SK-N-SH (cell line): ENCODE results near the gene CD302. TPM values are rescaled to one million over a fixed set of nuclear protein-coding genes. Genes with fewer than 3 reads are reported as not detected.
"Not testable (repeated sequence)": the region's sequence is repeated elsewhere in the genome, so short reads cannot be mapped to it uniquely, and the experiment has no call there.

Source experiments
- CTCF ChIA-PET: fragments of 300-600, 350-600 bp; formaldehyde crosslinking; extraction: SDS; loops from one replicate; lab custom pipeline; 2021; lab: Yijun Ruan, JAX
- POLR2A ChIA-PET: fragments of 350-600 bp; sonication (Branson Sonifier 250); formaldehyde crosslinking; extraction: SDS; loops from one replicate; lab custom pipeline; 2020; ENCODE audit warnings: antibody characterized with exemption, inconsistent platforms; lab: Yijun Ruan, JAX
- DNase-seq: peaks from one replicate; pipeline ENCODE4 v3.0.0; 2012
- H2AFZ ChIP-seq: fragments of 200-600 bp; sonication (generic); 2 replicates; pipeline ENCODE4 v1.8.1; 2016; ENCODE audit warnings: antibody characterized with exemption, mild to moderate bottlenecking, low read depth
- H3F3A ChIP-seq: fragments of 200-600 bp; sonication (generic); replicated peaks from 2 replicates; pipeline ENCODE3; 2016; ENCODE audit warnings: antibody characterized with exemption, mild to moderate bottlenecking; ENCODE audit not compliant: insufficient read depth
- H3K27ac ChIP-seq, 2 experiments: fragments of 200-500 bp in 1 of 2; fragments of 200-600 bp in 1 of 2; sonication (Bioruptor generic) in 1 of 2; sonication (generic), shearing (Covaris generic) in 1 of 2; 2 replicates each; pipeline versions ENCODE4 v1.5.1 to v1.6.1; 2014 to 2016; ENCODE audit warnings: low read depth in 2 of 2, inconsistent platforms in 1 of 2, low read length in 1 of 2, mild to moderate bottlenecking in 1 of 2, mixed read lengths in 1 of 2
- H3K27me3 ChIP-seq: fragments of 200-600 bp; sonication (generic), shearing (Covaris generic); 2 replicates; pipeline ENCODE4 v1.6.1; 2016; ENCODE audit warnings: mixed run types; ENCODE audit not compliant: insufficient read depth
- H3K36me3 ChIP-seq, 2 experiments: fragments of 200-500 bp in 1 of 2; fragments of 200-600 bp in 1 of 2; sonication (Bioruptor generic) in 1 of 2; sonication (generic) in 1 of 2; replicated peaks in 1 of 2; 2 replicates each; pipeline versions ENCODE3 to v1.5.1; 2014 to 2016; ENCODE audit warnings: low read length in 1 of 2, mild to moderate bottlenecking in 1 of 2; ENCODE audit not compliant: insufficient read depth in 2 of 2, control insufficient read depth in 1 of 2
- H3K4me1 ChIP-seq, 2 experiments: fragments of 200-500 bp in 1 of 2; fragments of 200-600 bp in 1 of 2; sonication (Bioruptor generic) in 1 of 2; sonication (generic), shearing (Covaris generic) in 1 of 2; 2 replicates each; pipeline versions ENCODE4 v1.5.1 to v1.6.1; 2014 to 2016; ENCODE audit warnings: low read depth in 1 of 2, low read length in 1 of 2, mixed run types in 1 of 2; ENCODE audit not compliant: insufficient read depth in 2 of 2, control insufficient read depth in 1 of 2
- H3K4me2 ChIP-seq: fragments of 200-600 bp; sonication (generic), shearing (Covaris generic); 2 replicates; pipeline ENCODE4 v1.6.1; 2017; ENCODE audit warnings: mixed run types
- H3K4me3 ChIP-seq, 2 experiments: fragments of 200-500 bp in 1 of 2; fragments of 200-600 bp in 1 of 2; sonication (Bioruptor generic) in 1 of 2; sonication (generic), shearing (Covaris generic) in 1 of 2; 2 replicates each; pipeline versions ENCODE4 v1.5.1 to v1.8.1; 2014 to 2016; ENCODE audit warnings: low read depth in 2 of 2, inconsistent platforms in 1 of 2, low read length in 1 of 2, mild to moderate bottlenecking in 1 of 2, mixed read lengths in 1 of 2, moderate library complexity in 1 of 2
- H3K79me2 ChIP-seq: fragments of 200-600 bp; sonication (generic); 2 replicates; pipeline ENCODE4 v1.8.1; 2017; ENCODE audit warnings: mild to moderate bottlenecking; ENCODE audit not compliant: insufficient read depth
- H3K9ac ChIP-seq: fragments of 200-600 bp; sonication (generic); 2 replicates; pipeline ENCODE4 v1.6.1; 2017; ENCODE audit warnings: mixed run types
- H3K9me2 ChIP-seq: fragments of 200-600 bp; sonication (generic); 2 replicates; pipeline ENCODE4 v1.6.1; 2017; ENCODE audit warnings: mixed run types
- H3K9me3 ChIP-seq: fragments of 200-600 bp; sonication (generic); 2 replicates; pipeline ENCODE4 v1.6.1; 2017; ENCODE audit warnings: mixed run types, mild to moderate bottlenecking, moderate library complexity
- H4K20me1 ChIP-seq: fragments of 200-600 bp; sonication (generic); 2 replicates; pipeline ENCODE4 v1.6.1; 2017; ENCODE audit warnings: mild to moderate bottlenecking, mixed run types; ENCODE audit not compliant: insufficient read depth
- ELF1 ChIP-seq: IDR thresholded peaks from 2 replicates; pipeline ENCODE4 v1.4.0; 2012
- FOXJ3 ChIP-seq: sonication (generic); formaldehyde crosslinking; IDR thresholded peaks from 2 replicates; pipeline ENCODE4 v1.5.1; 2020; ENCODE audit warnings: mild to moderate bottlenecking, missing genetic modification reagents
- GATA2 ChIP-seq: sonication (generic); formaldehyde crosslinking; IDR thresholded peaks from 2 replicates; pipeline ENCODE4 v1.5.0; 2020; ENCODE audit warnings: mild to moderate bottlenecking, missing genetic modification reagents
- MEF2A ChIP-seq: IDR thresholded peaks from 2 replicates; pipeline ENCODE4 v1.4.0; 2012; ENCODE audit warnings: low read depth, borderline replicate concordance
- NFIC ChIP-seq: IDR thresholded peaks from 2 replicates; pipeline ENCODE4 v1.4.0; 2012; ENCODE audit warnings: borderline replicate concordance
- POLR2AphosphoS5 ChIP-seq: IDR thresholded peaks from 2 replicates; pipeline ENCODE4 v1.6.1; 2012; ENCODE audit warnings: low read depth, low read length
- RFX5 ChIP-seq: IDR thresholded peaks from 2 replicates; pipeline ENCODE4 v1.6.1; 2012; ENCODE audit warnings: mild to moderate bottlenecking, improper control_type of control experiment, low read length
- TEAD4 ChIP-seq: IDR thresholded peaks from 2 replicates; pipeline ENCODE4 v1.4.0; 2012; ENCODE audit warnings: mild to moderate bottlenecking, borderline replicate concordance; ENCODE audit not compliant: insufficient read depth
- WGBS: methylation state at CpG from one replicate; pipeline ENCODE4 v1.1.6; 2017; ENCODE audit warnings: low lambda C conversion rate; 5-methylcytosine and 5-hydroxymethylcytosine counted together
- polyA plus RNA-seq, 3 experiments: library from polyadenylated mRNA; depleted of rRNA; stranded (reverse); fragments of >200 nt; gene quantifications; 2 replicates each; pipeline ENCODE4 v1.2.3, GENCODE V29; 2012
- TF ChIP-seq, protein P1 (sequence below): IDR thresholded peaks from 2 replicates; pipeline ENCODE4 v1.4.0; 2012; ENCODE audit warnings: low read depth
- TF ChIP-seq, protein P2 (sequence below): fragments of 150-350 bp; IDR thresholded peaks from 2 replicates; pipeline ENCODE4 v1.6.1; 2016; ENCODE audit warnings: mild to moderate bottlenecking, low read depth, low read length
- TF ChIP-seq, protein P3 (sequence below): IDR thresholded peaks from 2 replicates; pipeline ENCODE4; 2012

Gene CD302
- polyA plus RNA-seq, 1 of the 3 experiments (the other 2 are of a cell fraction): 4.4 TPM

- no peak overlapping the region for H3K9ac ChIP-seq
- H3K9me2 ChIP-seq: no peaks in the 10 kb centered on the region
- no peaks in the 10 kb centered on the region for H3K4me1 ChIP-seq
- H2AFZ ChIP-seq: no peak overlapping the region
- H3K79me2 ChIP-seq: peaks cover 98% of the 10 kb centered on the region
- peaks cover 3% of the 10 kb centered on the region for H3F3A ChIP-seq
- H3K36me3 ChIP-seq: peaks cover 68 to 88% of the 10 kb centered on the region in 2 experiments
- peaks cover 36% of the 10 kb centered on the region for H4K20me1 ChIP-seq
- TF ChIP-seq RFX5 (no peak), NFIC (no peak), TEAD4 (no peak), ELF1 (no peak), FOXJ3 (CRISPR knock-in tag) (no peak), POLR2AphosphoS5 (no peak), GATA2 (CRISPR knock-in tag) (no peak), MEF2A (no peak)
- TF ChIP-seq, protein P1, sequence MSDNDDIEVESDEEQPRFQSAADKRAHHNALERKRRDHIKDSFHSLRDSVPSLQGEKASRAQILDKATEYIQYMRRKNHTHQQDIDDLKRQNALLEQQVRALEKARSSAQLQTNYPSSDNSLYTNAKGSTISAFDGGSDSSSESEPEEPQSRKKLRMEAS: no peak
- TF ChIP-seq, protein P2, sequence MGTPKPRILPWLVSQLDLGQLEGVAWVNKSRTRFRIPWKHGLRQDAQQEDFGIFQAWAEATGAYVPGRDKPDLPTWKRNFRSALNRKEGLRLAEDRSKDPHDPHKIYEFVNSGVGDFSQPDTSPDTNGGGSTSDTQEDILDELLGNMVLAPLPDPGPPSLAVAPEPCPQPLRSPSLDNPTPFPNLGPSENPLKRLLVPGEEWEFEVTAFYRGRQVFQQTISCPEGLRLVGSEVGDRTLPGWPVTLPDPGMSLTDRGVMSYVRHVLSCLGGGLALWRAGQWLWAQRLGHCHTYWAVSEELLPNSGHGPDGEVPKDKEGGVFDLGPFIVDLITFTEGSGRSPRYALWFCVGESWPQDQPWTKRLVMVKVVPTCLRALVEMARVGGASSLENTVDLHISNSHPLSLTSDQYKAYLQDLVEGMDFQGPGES: no peak
- TF ChIP-seq, protein P3, sequence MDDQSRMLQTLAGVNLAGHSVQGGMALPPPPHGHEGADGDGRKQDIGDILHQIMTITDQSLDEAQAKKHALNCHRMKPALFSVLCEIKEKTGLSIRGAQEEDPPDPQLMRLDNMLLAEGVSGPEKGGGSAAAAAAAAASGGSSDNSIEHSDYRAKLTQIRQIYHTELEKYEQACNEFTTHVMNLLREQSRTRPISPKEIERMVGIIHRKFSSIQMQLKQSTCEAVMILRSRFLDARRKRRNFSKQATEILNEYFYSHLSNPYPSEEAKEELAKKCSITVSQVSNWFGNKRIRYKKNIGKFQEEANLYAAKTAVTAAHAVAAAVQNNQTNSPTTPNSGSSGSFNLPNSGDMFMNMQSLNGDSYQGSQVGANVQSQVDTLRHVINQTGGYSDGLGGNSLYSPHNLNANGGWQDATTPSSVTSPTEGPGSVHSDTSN: no peak
- TF ChIP-seq, all 33 proteins: peak for 0
- Histone ChIP-seq H3K27ac (no peak overlapping the region), H3K9me3 (no peaks in the 10 kb centered on the region), H3K4me2 (no peak overlapping the region), H3K4me3 (no peak overlapping the region), H3K27me3 (no peaks in the 10 kb centered on the region)
- CTCF ChIA-PET: interaction anchor here (0.8 to 1.5 kb wide), 2 partner anchors 10 to 14 kb away, joined by 3 to 5 read pairs; no protein-coding TSS in a partner anchor
- POLR2A ChIA-PET: no interaction called here
- WGBS: 84% methylated on average over 9 of the region's 9 CpGs
- no peak for DNase-seq
Observed at GRCh38 chr2:159748089-159748488, 49.9 kb downstream of the CD302 start.

DNA sequence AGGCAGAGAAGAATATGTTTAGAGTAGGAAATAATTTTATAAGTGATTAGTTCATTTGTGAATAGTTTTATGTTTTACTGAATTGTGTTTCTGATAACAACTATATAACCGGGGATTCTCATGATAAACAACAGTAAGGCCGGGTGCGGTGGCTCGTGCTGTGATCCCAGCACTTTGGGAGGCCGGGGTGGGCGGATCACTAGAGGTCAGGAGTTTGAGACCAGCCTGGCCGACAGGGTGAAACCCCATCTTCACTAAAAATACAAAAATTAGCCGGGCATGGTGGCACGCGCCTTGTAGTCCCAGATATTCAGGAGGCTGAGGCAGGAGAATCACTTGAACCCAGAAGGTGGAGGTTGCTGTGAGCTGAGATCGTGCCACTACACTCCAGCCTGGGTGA is 52.8 kb downstream of the CD302 start:
- not testable (repeated sequence) for DNase-seq

More for the DNA sequence above, 52.8 kb downstream of the CD302 start:
- H3K4me3 ChIP-seq, H3K9ac ChIP-seq, POLR2A ChIA-PET, H3F3A ChIP-seq, H3K9me2 ChIP-seq, H2AFZ ChIP-seq, H3K27me3 ChIP-seq, H3K9me3 ChIP-seq, H3K4me2 ChIP-seq, H3K27ac ChIP-seq, H3K4me1 ChIP-seq, CTCF ChIA-PET: not testable (repeated sequence)
- WGBS: 92% methylated on average over 11 of the region's 11 CpGs
- H4K20me1 ChIP-seq: peaks cover 56% of the 10 kb centered on the region
- H3K79me2 ChIP-seq: peaks cover 98% of the 10 kb centered on the region
- peaks cover 62 to 84% of the 10 kb centered on the region in 2 experiments for H3K36me3 ChIP-seq
